ENCODE results near the gene NUP62. TPM values are rescaled to one million over a fixed set of nuclear protein-coding genes. Genes with fewer than 3 reads are reported as not detected.

Gene NUP62
- total RNA-seq, 6 donors from 2014 or later, result 34.7 to 44.4 (median 40.1) TPM

DNA sequence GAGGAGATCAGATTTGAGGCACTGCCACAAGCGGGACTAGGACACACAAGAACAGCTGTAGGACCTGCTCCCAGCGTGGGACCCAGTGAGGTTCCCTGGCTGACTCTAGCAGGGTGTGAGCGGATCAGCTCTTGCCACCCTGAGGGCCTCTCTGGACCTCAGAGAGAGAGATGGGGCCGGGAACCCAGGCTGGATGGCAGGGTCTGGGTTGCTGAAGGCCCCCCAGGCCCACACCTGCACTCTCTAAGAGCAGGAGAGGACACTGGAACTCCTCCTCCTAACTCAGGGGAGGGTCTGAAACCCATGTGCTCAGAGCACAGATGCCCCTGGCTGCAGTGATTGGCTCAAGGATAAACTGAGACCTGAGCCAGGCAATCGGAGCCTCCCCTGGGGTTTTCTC is 19.1 kb downstream of the NUP62 start:
- WGBS, 2 donors, result 92 to 100% methylated on average over 2 to 5 of the region's 5 CpGs
- H3K36me3 ChIP-seq, result peaks cover 0 to 66% (median 35%) of the 10 kb centered on the region in 4 donors

GRCh38 chr19:49908480-49909420 is 20.6 kb downstream of the NUP62 start:
- 95 to 96% methylated on average over 19 to 36 of the region's 37 CpGs for WGBS, 2 donors
- DNase-seq, result peak in 1 of 2 donors; percentile 77
- no peaks in the 10 kb centered on the region for H3K27me3 ChIP-seq
- TF ChIP-seq CTCF (IDR thresholded peaks at IDR 0.05) (no peak), POLR2A (IDR thresholded peaks at IDR 0.05) (no peak), EP300 (IDR thresholded peaks at IDR 0.05) (no peak), POLR2AphosphoS5 (IDR thresholded peaks at IDR 0.05) (no peak)
- H3K9me3 ChIP-seq, result no peaks in the 10 kb centered on the region
- peaks cover 0 to 53% (median 28%) of the 10 kb centered on the region in 4 donors for H3K36me3 ChIP-seq
- H3K4me3 ChIP-seq, result no peak overlapping the region
- ATAC-seq (ENCODE audit: low FRiP score in 2 of 2), result no peak
- H3K27ac ChIP-seq, result no peak overlapping the region
- peaks cover 5 to 24% (median 8%) of the 10 kb centered on the region in 4 donors for H3K4me1 ChIP-seq

More for the DNA sequence above, 19.1 kb downstream of the NUP62 start:
- H3K27me3 ChIP-seq, result no peaks in the 10 kb centered on the region
- DNase-seq, result no peak
- TF ChIP-seq POLR2AphosphoS5 (IDR thresholded peaks at IDR 0.05) (no peak), EP300 (IDR thresholded peaks at IDR 0.05) (no peak), POLR2A (IDR thresholded peaks at IDR 0.05) (no peak), CTCF (IDR thresholded peaks at IDR 0.05) (no peak)
- H3K4me3 ChIP-seq, result no peak overlapping the region
- H3K27ac ChIP-seq, result no peak overlapping the region
- no peak for ATAC-seq (ENCODE audit: low FRiP score in 2 of 2)
- H3K4me1 ChIP-seq, result peaks cover 5 to 18% (median 8%) of the 10 kb centered on the region in 4 donors
- H3K9me3 ChIP-seq, result no peaks in the 10 kb centered on the region

GRCh38 chr19:49907745-49908446 is 21.4 kb downstream of the NUP62 start:
- ATAC-seq (ENCODE audit: low FRiP score in 2 of 2) (no peak), DNase-seq (peak in 1 of 2 donors; percentile 75)
- Histone ChIP-seq H3K36me3 (peaks cover 0 to 46% (median 23%) of the 10 kb centered on the region in 4 donors), H3K27me3 (no peaks in the 10 kb centered on the region), H3K27ac (no peak overlapping the region), H3K4me3 (no peak overlapping the region), H3K9me3 (no peaks in the 10 kb centered on the region), H3K4me1 (peaks cover 5 to 24% (median 8%) of the 10 kb centered on the region in 4 donors)
- WGBS, 2 donors, result 93 to 96% methylated on average over 17 to 19 of the region's 23 CpGs
- TF ChIP-seq POLR2A (IDR thresholded peaks at IDR 0.05) (no peak), POLR2AphosphoS5 (IDR thresholded peaks at IDR 0.05) (no peak), CTCF (IDR thresholded peaks at IDR 0.05) (no peak), EP300 (IDR thresholded peaks at IDR 0.05) (no peak)

- WGBS, 2 donors, result 87 to 96% methylated on average over 16 of the region's 16 CpGs
- no peak for ATAC-seq (ENCODE audit: low FRiP score in 2 of 2)
- Histone ChIP-seq H3K36me3 (peaks cover 0 to 40% (median 20%) of the 10 kb centered on the region in 4 donors), H3K27me3 (no peaks in the 10 kb centered on the region), H3K9me3 (no peaks in the 10 kb centered on the region), H3K4me3 (no peak overlapping the region), H3K4me1 (peaks cover 5 to 20% (median 8%) of the 10 kb centered on the region in 4 donors), H3K27ac (no peak overlapping the region)
- TF ChIP-seq POLR2A (IDR thresholded peaks at IDR 0.05), result no peak
- TF ChIP-seq EP300 (IDR thresholded peaks at IDR 0.05), result no peak
- no peak for TF ChIP-seq CTCF (IDR thresholded peaks at IDR 0.05)
- TF ChIP-seq POLR2AphosphoS5 (IDR thresholded peaks at IDR 0.05), result no peak
- DNase-seq, result no peak
These were observed 22.3 kb downstream of the NUP62 start for GRCh38 chr19:49906879-49907564.
